Fibroblast of the aortic adventitia (primary cell): ENCODE data around the gene ZNF705A. TPM values are rescaled to one million over a fixed set of nuclear protein-coding genes. Genes with fewer than 3 reads are reported as not detected.
"Not testable (repeated sequence)": the region's sequence is repeated elsewhere in the genome, so short reads cannot be mapped to it uniquely, and the experiment has no call there.

Experiments
- DNase-seq: peaks from one replicate; pipeline ENCODE4 v3.0.0-alpha.2; 2010; ENCODE audit warnings: low read depth
- H3K4me3 ChIP-seq: 2 replicates; pipeline ENCODE4 v1.5.1; 2011; ENCODE audit warnings: low read depth, mild to moderate bottlenecking, control low read depth, low read length, moderate library complexity
- CTCF ChIP-seq: IDR thresholded peaks from 2 replicates; pipeline ENCODE4 v1.5.1; 2011; ENCODE audit warnings: mild to moderate bottlenecking, low read length, control low read depth, inconsistent platforms; ENCODE audit not compliant: insufficient read depth
- total RNA-seq: library from RNA; depleted of rRNA; stranded (reverse); fragments of >200 nt; gene quantifications from 2 replicates; pipeline ENCODE4 v1.2.3, GENCODE V29; 2012; ENCODE audit warnings: low replicate concordance

Gene ZNF705A
- total RNA-seq, 1 donor = not detected

DNA sequence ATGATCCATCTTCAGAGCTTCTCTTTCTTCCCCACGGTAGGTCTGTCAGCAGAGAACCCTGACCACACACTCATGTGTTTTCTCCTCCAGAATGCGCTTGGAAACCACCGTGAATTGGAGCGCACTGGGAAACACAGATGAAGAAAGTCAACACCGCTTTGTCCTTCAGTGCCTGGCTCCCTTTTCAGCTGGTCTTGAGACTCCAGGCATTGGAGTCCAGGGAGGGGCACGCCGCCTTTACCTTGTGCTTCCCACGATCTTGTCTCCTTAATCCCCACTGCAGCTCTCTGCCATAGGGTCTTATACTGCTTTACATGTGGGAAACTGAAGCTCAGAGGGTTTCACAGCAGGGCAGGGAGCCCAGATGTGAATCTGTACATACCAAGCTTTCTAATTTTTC is 69.5 kb downstream of the ZNF705A start:
- no peak for TF ChIP-seq CTCF
- DNase-seq = no peak
- no peak overlapping the region for H3K4me3 ChIP-seq

- not testable (repeated sequence) for DNase-seq
These were observed 70.3 kb downstream of the ZNF705A start, which contains the start of gene FAM90A1 for GRCh38 chr12:8226992-8227731. TSS of gene FAM90A1 (minus strand) at chr12:8227618. CDS start at chr12:8224832, 2,786 bp downstream.

DNA sequence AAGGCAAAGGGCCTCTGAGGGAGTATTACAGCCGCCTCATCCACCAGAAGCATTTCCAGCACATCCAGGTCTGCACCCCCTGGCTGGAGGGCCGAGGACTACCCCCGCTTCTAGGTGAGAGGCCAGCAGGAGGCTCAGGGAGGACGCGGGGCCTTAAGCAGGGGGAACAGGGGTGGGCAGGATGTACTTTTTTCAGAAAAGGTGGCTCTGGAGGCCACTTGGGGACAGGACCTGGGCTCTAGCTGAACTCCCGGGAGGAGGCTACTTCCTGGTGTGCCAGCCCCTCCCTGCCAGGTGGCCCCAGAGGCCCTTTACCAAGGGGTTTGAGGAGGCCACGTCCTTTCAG is 70.9 kb downstream of the ZNF705A start:
- H3K4me3 ChIP-seq = peak overlapping the region; percentile 35
- DNase-seq = not testable (repeated sequence)

More at GRCh38 chr12:8226992-8227731, 70.3 kb downstream of the ZNF705A start, which contains the start of gene FAM90A1:
- H3K4me3 ChIP-seq = peak within 1 kb of the TSS; percentile 35

DNA sequence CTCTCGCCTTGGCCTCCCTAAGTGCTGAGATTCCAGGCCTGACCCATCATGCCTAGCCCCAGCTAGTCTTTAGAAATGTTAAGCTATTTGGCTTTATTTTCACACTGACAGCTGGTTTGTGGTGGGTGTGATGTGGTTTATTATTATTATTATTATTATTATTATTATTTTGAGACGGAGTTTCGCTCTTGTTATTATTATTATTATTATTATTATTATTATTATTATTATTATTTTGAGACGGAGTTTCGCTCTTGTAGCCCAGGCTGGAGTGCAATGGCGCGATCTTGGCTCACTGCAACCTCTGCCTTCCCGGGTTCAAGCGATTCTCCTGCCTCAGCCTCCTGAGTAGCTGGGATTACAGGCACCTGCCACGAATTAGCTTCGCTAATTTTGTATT is 71.8 kb downstream of the ZNF705A start:
- DNase-seq, H3K4me3 ChIP-seq: not testable (repeated sequence)

DNA sequence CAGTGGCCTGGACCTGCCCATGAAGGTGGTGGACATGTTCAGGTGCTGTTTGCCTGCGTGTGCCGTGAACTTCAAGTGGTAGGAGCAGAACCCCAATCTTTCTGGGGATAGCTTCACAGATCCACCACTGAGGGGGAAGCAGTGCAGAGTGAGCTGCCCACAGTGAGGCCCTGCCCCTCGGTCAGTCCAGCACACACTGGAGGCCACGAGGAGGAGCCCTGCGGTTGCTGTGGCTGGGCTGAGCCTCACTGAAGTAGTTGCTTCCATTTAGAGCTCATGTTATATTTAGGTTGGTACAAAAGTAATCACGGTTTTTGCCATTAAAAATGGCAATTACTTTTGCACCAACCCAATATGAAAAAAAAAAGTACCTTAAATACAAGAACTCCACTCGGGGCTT is 72.7 kb downstream of the ZNF705A start:
- DNase-seq = peak; percentile 2
- H3K4me3 ChIP-seq = not testable (repeated sequence)

Other genes starting within 250 kb of the ZNF705A start
- 42.4 and 49.6 TPM in 2 replicates for gene SLC2A3, start 220.8 kb upstream of the ZNF705A start, total RNA-seq
- 7.8 and 13.8 TPM in 2 replicates for gene FOXJ2, start 124.3 kb upstream of the ZNF705A start, total RNA-seq
- 0.18 TPM in 1 of 2 replicates, not detected in the other for gene C3AR1, start 90.7 kb upstream of the ZNF705A start, total RNA-seq
- gene NECAP1, start 74.7 kb upstream of the ZNF705A start, total RNA-seq = 18.8 and 63.4 TPM in 2 replicates
- 0.45 TPM in 1 of 2 replicates, not detected in the other for gene CLEC4A, start 33.4 kb upstream of the ZNF705A start, total RNA-seq
- not detected in 2 replicates for gene FAM90A1, start 70.6 kb downstream of the ZNF705A start, total RNA-seq